PC-3 (cell line): ENCODE data around the gene PRKAR1A. TPM values are rescaled to one million over a fixed set of nuclear protein-coding genes. Genes with fewer than 3 reads are reported as not detected.

ENCODE experiments used
- ATAC-seq: fragments of 200-7000 bp; cut with Tn5 transposase; 2 replicates; pipeline ENCODE4 v1.9.1; 2020; ENCODE audit warnings: mild to moderate bottlenecking, moderate library complexity
- BruUV-seq: library from RNA; stranded (reverse); fragments of 400-500 nt; replicated peaks from 2 replicates; lab custom pipeline; 2021; lab: Mats Ljungman, UMichigan
- CTCF ChIA-PET: fragments of 300-600 bp; sonication (Branson Sonifier 250); formaldehyde crosslinking; loops from one replicate; lab custom pipeline; 2022; ENCODE audit warnings: antibody characterized with exemption; lab: Charles Lee
- POLR2A ChIA-PET: fragments of 300-600 bp; sonication (Branson Sonifier 250); formaldehyde crosslinking; loops from one replicate; lab custom pipeline; 2022; ENCODE audit warnings: antibody characterized with exemption; ENCODE audit not compliant: unreplicated experiment; lab: Charles Lee
- DNase-seq: peaks from one replicate; pipeline ENCODE4 v3.0.0-alpha.2; 2015
- H2AFZ ChIP-seq: fragments of 300-600 bp; sonication (generic); 2 replicates; pipeline ENCODE4 v1.6.0; 2016; ENCODE audit warnings: antibody characterized with exemption, low read length
- H3F3A ChIP-seq: fragments of 300-600 bp; sonication (generic); one replicate; pipeline ENCODE4 v1.6.0; 2017; ENCODE audit warnings: antibody characterized with exemption, low read length, control low read depth, mild to moderate bottlenecking; ENCODE audit not compliant: unreplicated experiment
- H3K27ac ChIP-seq: fragments of 300-600 bp; sonication (generic); 2 replicates; pipeline ENCODE4 v1.5.1; 2016; ENCODE audit warnings: mild to moderate bottlenecking, low read length
- H3K27me3 ChIP-seq: fragments of 300-600 bp; sonication (generic); 2 replicates; pipeline ENCODE4 v1.6.1; 2016; ENCODE audit warnings: low read length, mixed read lengths
- H3K36me3 ChIP-seq: fragments of 300-600 bp; sonication (generic); 2 replicates; pipeline ENCODE4 v1.6.1; 2016; ENCODE audit warnings: low read depth, mixed run types, low read length, mixed read lengths
- H3K4me1 ChIP-seq: fragments of 300-600 bp; sonication (generic); 2 replicates; pipeline ENCODE4 v1.5.1; 2016; ENCODE audit warnings: low read length; ENCODE audit not compliant: insufficient read depth
- H3K4me2 ChIP-seq: fragments of 300-600 bp; sonication (generic); 2 replicates; pipeline ENCODE4 v1.6.0; 2016; ENCODE audit warnings: low read length
- H3K4me3 ChIP-seq: fragments of 300-600 bp; sonication (generic); 2 replicates; pipeline ENCODE4 v1.5.1; 2016; ENCODE audit warnings: mild to moderate bottlenecking, low read length, mixed read lengths
- H3K79me2 ChIP-seq: fragments of 300-600 bp; sonication (generic); 2 replicates; pipeline ENCODE4 v1.6.1; 2017; ENCODE audit warnings: low read length, mixed read lengths
- H3K9ac ChIP-seq: fragments of 300-600 bp; sonication (generic); 2 replicates; pipeline ENCODE4 v1.6.0; 2016; ENCODE audit warnings: mild to moderate bottlenecking, low read length
- H3K9me2 ChIP-seq: fragments of 300-600 bp; sonication (generic); replicated peaks from 2 replicates; pipeline ENCODE4 v1.6.1; 2016; ENCODE audit warnings: mixed run types, low read length, mixed read lengths
- H3K9me3 ChIP-seq: fragments of 300-600 bp; sonication (generic); 2 replicates; pipeline ENCODE4 v1.6.1; 2016; ENCODE audit warnings: low read length, mixed read lengths
- H4K20me1 ChIP-seq: fragments of 300-600 bp; sonication (generic); 2 replicates; pipeline ENCODE4 v1.6.1; 2016; ENCODE audit warnings: low read length, mixed read lengths
- EZH2 ChIP-seq: fragments of 300-600 bp; sonication (generic); IDR thresholded peaks from one replicate; pipeline ENCODE4 v1.6.1; 2017; ENCODE audit warnings: antibody characterized with exemption, mild to moderate bottlenecking, low read length; ENCODE audit not compliant: unreplicated experiment
- EZH2phosphoT487 ChIP-seq: fragments of 300-600 bp; sonication (generic); IDR thresholded peaks from 2 replicates; pipeline ENCODE4 v1.6.1; 2018; ENCODE audit warnings: mild to moderate bottlenecking, antibody characterized with exemption, low read length, borderline replicate concordance
- intact Hi-C: fragments of 100-400 bp; cut with micrococcal nuclease; formaldehyde crosslinking; loops from 2 replicates; pipeline ENCODE4 v1.9.0; 2023
- total RNA-seq: library from RNA; depleted of rRNA; stranded (reverse); fragments of >200 nt; gene quantifications from 2 replicates; pipeline ENCODE4 v1.2.3, GENCODE V29; 2014
- TF ChIP-seq, protein P1 (sequence below): fragments of 300-600 bp; sonication (generic); conservative IDR thresholded peaks from 2 replicates; pipeline ENCODE4 v1.5.1; 2017; ENCODE audit warnings: antibody characterized with exemption, low read depth, mild to moderate bottlenecking, low read length

PRKAR1A gene
- total RNA-seq, 1 experiment from 2014 or later = 214 TPM

DNA sequence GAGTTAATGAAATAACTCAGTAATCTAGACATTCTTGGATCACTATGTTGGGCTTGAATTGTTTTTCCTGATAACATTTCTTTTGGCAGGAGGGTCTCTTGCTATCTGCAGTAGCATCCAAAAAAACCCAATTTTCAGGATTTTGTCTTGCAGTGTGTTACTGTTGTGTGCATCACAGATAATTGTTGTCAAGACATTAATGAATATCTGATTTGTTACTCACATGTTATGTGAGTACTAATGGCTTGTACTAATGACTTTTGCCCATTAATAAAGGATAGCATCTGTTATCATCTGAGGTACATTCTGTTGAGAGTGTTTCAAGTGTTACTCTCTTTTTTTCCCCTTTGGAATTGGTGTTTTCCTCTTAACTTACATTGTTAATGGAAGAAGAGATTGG lies 10.0 kb downstream of the PRKAR1A start:
- Histone ChIP-seq H4K20me1 (no peaks in the 10 kb centered on the region; the same call in 1 of the 2 replicates), H3K4me3 (no peak overlapping the region), H3K36me3 (peaks cover 75% of the 10 kb centered on the region), H3K9me2 (no peaks in the 10 kb centered on the region), H3K4me2 (no peak overlapping the region), H3F3A (no peaks in the 10 kb centered on the region), H3K27ac (no peak overlapping the region), H3K79me2 (peaks cover 42% of the 10 kb centered on the region), H3K9me3 (no peaks in the 10 kb centered on the region), H3K9ac (no peak overlapping the region), H2AFZ (no peak overlapping the region), H3K27me3 (no peaks in the 10 kb centered on the region), H3K4me1 (no peaks in the 10 kb centered on the region)
- intact Hi-C loops = no loop called here
- ChIA-PET CTCF (no interaction called here), POLR2A (no interaction called here)
- DNase-seq (no peak), ATAC-seq (no peak)
- BruUV-seq = no TSS peak
- no peak for TF ChIP-seq EZH2
- TF ChIP-seq, protein P1, sequence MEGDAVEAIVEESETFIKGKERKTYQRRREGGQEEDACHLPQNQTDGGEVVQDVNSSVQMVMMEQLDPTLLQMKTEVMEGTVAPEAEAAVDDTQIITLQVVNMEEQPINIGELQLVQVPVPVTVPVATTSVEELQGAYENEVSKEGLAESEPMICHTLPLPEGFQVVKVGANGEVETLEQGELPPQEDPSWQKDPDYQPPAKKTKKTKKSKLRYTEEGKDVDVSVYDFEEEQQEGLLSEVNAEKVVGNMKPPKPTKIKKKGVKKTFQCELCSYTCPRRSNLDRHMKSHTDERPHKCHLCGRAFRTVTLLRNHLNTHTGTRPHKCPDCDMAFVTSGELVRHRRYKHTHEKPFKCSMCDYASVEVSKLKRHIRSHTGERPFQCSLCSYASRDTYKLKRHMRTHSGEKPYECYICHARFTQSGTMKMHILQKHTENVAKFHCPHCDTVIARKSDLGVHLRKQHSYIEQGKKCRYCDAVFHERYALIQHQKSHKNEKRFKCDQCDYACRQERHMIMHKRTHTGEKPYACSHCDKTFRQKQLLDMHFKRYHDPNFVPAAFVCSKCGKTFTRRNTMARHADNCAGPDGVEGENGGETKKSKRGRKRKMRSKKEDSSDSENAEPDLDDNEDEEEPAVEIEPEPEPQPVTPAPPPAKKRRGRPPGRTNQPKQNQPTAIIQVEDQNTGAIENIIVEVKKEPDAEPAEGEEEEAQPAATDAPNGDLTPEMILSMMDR = no peak
- TF ChIP-seq EZH2phosphoT487 = no peak

DNA sequence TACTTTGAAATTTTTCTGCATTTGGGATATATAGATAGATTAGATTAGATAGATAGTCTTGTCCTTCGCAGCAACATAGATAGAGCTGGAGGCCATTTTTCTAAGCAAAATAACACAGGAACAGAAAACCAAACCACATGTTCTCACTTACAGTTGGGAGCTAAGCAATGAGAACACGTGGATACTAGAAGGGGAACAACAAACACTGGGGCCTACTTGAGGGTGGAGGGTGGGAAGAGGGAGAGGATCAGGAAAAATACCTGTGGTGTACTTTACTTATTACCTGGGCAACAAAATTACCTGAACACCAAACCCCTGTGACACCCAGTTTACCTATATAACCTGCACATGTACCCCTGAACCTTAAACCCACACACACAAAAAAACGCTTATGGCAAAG lies 14.3 kb downstream of the PRKAR1A start:
- ChIA-PET POLR2A (no interaction called here), CTCF (no interaction called here)
- no peak for ATAC-seq
- no peak overlapping the region for H3K27ac ChIP-seq
- no TSS peak for BruUV-seq
- no peak for DNase-seq
- no peaks in the 10 kb centered on the region for H4K20me1 ChIP-seq
- no peak overlapping the region for H3K4me3 ChIP-seq
- H3K4me2 ChIP-seq = no peak overlapping the region
- H3F3A ChIP-seq = no peaks in the 10 kb centered on the region
- no peaks in the 10 kb centered on the region for H3K9me3 ChIP-seq
- H3K27me3 ChIP-seq = no peaks in the 10 kb centered on the region
- H2AFZ ChIP-seq = no peak overlapping the region
- H3K79me2 ChIP-seq = peaks cover 9% of the 10 kb centered on the region; the same call in 1 of the 2 replicates
- H3K36me3 ChIP-seq = peaks cover 95% of the 10 kb centered on the region
- no peaks in the 10 kb centered on the region for H3K4me1 ChIP-seq
- no peaks in the 10 kb centered on the region for H3K9me2 ChIP-seq
- intact Hi-C loops = no loop called here
- TF ChIP-seq EZH2 (no peak), EZH2phosphoT487 (no peak)
- TF ChIP-seq, protein P1 = no peak
- H3K9ac ChIP-seq = no peak overlapping the region

DNA sequence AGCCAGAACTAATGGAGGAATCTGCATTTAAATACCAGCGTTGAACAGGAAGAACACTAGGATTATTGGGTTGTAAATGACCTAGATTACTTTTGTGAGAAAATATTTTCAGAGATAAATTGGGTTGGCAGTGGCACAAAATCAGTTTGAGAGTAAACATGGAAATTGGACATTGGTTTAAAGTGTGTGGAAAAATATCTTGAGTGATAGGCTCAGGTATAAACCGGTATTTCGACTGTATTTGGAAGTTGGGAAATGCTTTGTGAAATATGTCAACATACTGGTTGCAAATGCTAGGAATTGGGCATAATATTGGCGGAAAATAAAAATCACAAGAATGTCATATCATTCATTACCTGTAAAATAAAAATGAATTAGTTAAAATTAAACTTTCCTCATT lies 15.1 kb downstream of the PRKAR1A start:
- ChIA-PET CTCF (no interaction called here), POLR2A (no interaction called here)
- Histone ChIP-seq H3K4me1 (no peaks in the 10 kb centered on the region), H3K27me3 (no peaks in the 10 kb centered on the region), H4K20me1 (no peaks in the 10 kb centered on the region), H3K36me3 (peaks cover 96% of the 10 kb centered on the region), H3K4me3 (no peak overlapping the region), H3K4me2 (no peak overlapping the region), H3F3A (peaks cover under 1% of the 10 kb centered on the region), H3K9ac (no peak overlapping the region), H3K9me3 (no peaks in the 10 kb centered on the region), H3K9me2 (no peaks in the 10 kb centered on the region), H3K27ac (no peak overlapping the region), H2AFZ (no peak overlapping the region), H3K79me2 (peaks cover 2% of the 10 kb centered on the region; the same call in 1 of the 2 replicates)
- DNase-seq = no peak
- intact Hi-C loops = no loop called here
- no peak for TF ChIP-seq EZH2phosphoT487
- BruUV-seq = no TSS peak
- ATAC-seq = no peak
